GM19455 (cell line): ENCODE measurements around the gene ALPL.
"Not testable (repeated sequence)": the region's sequence is repeated elsewhere in the genome, so short reads cannot be mapped to it uniquely, and the experiment has no call there.

ENCODE experiments used
- ATAC-seq: cut with Tn5 transposase; IDR thresholded peaks from one replicate; pipeline ENCODE4 v1.9.1; 2021; ENCODE audit not compliant: unreplicated experiment

Gene ALPL

GRCh38 chr1:21509351-21510112 lies at the start of gene ALPL:
ALPL (plus strand) TSS chr1:21509423; CDS start chr1:21554082, 44,659 bp downstream.
- ATAC-seq, result no peak

DNA sequence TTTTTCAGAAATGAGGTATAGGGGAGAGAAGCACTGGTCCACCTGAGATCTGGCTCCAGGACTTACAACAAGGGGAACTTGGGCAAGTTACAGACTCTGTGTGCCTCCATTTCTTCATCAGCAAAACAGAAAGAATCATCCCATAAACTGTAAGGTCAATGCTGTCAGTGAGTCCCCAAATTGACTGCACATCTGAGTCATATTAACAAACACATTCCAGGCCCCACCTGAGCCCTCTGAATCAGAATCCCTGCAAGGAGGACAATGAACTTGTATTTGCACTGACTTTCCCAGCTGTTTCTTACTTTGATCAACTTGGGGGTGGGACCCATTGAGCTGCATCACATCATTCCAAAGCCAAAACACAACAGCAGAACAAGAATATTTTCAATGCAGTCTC lies 44.1 kb upstream of the ALPL start:
- not testable (repeated sequence) for ATAC-seq

DNA sequence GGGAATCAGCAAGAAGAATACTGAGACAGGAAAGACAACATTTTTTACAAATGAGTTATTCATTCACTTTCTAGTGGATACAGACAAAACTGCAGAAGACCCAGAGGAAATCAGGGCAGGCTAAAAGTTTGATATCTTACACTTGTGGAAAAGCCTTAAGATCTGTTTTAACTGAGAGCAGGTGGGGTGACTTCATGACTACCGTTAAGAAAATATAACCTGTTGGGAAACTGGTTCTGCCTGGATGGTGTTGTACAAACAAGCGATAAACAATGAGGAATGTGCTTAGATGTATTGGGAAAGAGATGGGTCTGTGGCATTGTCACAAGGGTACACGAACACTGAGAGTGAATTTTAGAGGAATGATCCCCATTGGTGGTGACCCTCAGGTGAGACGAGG lies 41.3 kb upstream of the ALPL start:
- not testable (repeated sequence) for ATAC-seq

- ATAC-seq, result no peak
Observed at GRCh38 chr1:21468599-21468998, 40.6 kb upstream of the ALPL start.

GRCh38 chr1:21469581-21469980 lies 39.6 kb upstream of the ALPL start:
- ATAC-seq, result no peak

DNA sequence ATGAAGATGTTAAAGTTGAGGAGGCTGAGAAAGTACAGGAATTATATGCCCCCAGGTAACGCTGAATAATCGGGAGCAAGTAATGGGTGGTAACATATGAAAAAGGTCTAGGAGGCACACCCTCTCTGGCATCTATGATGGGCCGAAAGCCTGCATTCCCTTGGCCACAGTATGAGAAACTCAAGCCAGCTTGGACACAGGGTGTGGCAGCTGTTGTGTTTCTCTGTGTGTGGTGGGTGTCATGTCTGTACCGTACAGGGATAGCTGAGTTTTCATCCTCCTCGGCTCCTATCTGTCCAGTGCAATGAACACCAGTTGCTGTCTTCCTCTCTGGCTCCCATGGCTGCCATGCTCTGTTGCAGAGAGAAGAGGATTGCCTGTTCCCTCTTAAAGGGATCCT lies 36.4 kb upstream of the ALPL start:
- ATAC-seq, result no peak

DNA sequence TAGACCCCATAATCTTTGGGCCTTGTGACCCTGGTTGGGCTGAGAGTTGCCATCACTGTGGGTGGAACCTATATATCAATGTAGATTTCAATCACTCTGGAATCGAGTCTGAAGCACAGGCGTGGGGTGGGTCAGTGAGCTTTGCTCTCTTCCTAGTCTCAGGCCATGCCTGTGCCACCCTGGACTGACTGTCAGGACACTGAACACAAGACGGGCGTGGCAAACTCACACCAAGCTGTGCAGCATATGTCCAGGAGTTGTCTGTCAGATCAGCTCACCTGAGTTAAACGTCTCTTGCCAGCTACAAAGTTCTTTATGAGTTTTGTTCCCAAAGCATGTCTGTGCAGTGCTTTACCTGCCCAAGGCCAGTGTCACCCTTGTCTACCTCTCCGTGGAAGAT lies 30.9 kb upstream of the ALPL start:
- ATAC-seq, result no peak

DNA sequence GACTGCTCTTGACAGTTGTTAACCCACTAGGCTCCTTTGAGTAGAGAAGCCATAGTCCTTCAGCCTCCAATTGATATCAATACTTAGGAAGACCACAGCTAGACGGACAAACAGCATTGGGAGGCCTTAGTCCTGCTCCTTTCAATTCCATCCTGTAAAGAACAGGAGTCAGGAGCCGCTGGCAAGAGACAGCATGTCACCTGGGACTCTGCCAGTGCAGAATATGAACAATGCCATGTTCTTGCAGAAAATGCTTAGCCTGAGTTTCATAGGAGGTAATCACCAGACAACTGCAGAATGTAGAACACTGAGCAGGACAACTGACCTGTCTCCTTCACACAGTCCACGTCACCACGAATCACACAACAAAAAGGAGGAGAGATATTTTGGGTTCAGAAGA lies 25.3 kb upstream of the ALPL start:
- ATAC-seq, result not testable (repeated sequence)

GRCh38 chr1:21489146-21489545 lies 20.1 kb upstream of the ALPL start:
- ATAC-seq, result no peak

DNA sequence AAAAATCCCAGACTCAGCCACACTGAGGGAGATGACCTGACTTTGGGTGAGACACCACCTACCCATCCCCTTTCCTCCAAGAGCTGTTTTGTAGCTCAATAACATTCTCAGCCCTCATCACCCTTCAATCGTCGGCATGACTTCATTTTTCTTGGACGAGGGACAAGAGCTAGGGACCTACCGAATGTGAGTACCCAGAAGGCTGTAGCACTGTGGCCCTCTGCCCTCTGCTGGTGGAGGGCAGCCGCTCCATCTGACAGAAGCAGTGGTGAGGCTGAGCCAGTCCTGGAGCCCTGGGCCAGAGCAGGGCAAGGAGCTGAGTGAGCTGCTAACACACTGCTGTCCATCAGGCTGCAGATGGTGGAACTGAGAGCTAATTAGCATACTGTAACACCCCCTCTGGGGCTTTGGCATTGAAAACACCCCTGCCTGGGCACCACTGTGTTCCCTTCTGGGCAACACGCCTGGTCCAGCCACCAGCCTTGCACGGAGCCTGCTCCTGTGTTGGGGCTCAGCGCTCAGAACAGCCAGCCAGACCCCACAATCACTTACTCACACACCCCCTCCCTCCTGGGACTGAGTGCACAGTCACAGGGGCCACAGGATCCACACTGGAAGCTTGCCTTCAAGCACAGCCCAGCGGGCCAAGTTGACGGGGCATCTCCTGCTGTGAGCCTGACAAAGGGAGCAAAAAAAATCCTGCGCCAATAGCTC lies 18.3 kb upstream of the ALPL start:
- no peak for ATAC-seq

DNA sequence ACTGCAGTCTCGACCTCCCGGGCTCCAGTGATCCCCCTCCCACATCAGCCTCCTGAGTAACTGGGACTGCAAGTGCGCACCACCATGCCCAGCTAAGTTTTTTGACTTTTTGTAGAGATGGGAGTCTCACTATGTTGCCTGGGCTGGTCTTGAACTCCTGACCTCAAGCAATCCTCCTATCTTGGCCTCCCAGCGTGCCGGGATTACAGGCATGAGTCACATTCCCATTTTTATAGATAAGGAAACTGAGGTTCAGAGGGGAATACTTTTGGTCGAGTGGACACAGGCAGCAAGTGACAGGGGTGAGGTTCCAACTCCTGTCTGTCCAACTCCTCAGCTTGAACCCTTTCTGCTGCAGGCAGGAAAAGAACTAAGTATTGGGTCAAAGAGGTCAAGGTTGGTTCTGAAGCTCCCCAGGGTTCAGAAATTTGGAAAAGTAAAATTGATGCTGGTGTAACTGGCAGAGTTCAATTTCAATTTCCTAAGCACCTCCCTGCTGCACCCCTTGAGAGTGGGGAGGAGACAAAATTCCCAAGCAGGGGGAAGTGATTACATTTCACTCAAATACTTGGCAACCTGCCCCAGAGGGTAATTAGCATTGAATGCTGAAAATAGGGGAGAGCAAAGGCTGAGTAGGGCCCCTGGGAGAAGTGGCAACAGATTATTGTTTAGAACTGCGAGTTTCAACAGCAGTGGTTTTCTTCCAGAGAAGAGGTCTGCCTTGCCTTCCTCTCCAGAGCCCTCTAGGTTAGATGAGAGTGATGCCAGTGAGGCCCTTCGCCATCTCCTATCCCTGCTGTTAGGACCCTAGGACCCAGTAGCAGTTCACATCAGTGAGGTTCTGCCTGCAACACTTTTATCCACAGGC lies 17.5 kb upstream of the ALPL start:
- ATAC-seq, result no peak

DNA sequence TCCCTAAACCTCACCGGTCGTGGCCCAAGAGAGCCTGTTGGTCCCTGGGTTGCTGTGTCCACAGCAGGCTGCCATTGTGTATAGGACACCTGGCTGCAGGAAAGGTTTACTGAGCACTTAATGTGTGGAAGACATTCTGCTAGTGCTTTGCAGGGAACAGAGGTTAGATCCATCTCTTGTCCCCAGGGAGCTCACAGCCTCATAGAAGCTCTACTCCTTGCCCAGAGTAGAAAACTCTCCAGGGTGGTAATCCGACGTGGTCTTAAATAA lies 16.9 kb upstream of the ALPL start:
- no peak for ATAC-seq

DNA sequence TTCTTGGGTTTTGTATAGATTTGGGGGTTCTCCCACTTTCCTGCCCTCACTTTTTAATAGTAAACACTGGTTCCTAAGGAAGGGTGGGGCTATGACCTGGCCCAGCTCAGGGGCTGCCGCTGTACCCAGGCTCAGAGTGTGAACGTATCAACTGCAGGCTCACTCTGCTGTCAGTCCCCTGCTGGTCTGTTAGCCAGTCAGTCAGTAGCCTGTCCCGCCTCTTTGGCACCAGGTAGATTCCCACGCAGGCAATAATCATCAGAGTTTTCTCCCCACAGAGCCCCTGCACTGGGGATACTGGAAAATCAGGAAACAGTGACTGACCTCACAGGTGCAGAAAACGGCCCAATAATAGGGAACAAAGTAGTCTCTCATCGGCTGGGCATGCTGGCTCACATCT lies 15.0 kb upstream of the ALPL start:
- no peak for ATAC-seq

- no peak for ATAC-seq
Observed at GRCh38 chr1:21495225-21495820, 13.9 kb upstream of the ALPL start.

DNA sequence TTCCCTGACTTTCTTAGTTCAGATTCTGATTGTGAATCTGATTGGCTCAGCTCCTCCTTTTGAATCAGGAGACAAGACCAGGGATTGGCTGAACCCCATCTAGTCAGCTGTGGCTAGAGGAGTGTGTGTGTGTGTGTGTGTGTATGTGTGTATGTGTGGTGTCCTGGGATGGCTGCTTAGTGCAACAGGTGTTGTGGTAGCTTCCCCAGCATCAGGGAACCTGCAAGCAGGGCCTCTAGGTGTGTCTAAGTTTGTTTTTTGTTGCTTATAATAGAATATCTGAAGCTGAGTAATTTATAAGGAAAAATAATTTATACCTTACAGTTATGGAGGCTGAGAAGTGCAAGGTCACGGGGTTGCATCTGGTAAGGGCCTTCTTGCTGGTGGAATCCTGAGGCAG lies 13.2 kb upstream of the ALPL start:
- ATAC-seq, result no peak

DNA sequence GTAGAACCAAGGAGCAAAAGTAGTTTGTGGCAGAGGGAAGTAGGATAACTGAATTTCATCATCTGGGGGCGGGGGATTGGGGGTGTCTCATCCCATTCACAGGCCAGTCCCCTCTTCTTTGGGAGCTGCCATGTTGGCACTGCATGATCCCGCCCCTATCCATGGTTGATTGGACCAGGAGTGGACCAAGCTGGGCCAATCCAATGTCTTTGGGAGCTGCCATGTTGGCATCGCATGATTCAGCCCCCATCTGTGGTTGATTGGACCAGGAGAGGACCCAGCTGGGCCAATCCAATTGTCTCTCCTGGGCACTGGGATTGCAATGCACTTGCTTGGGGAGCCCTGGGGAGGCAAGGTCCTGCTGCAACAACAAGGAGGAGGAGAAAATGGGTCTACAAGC lies 12.3 kb upstream of the ALPL start:
- ATAC-seq, result no peak

GRCh38 chr1:21497466-21498061 lies 11.7 kb upstream of the ALPL start:
- ATAC-seq, result no peak

- no peak for ATAC-seq
Observed at GRCh38 chr1:21499283-21499950, 9.8 kb upstream of the ALPL start.

DNA sequence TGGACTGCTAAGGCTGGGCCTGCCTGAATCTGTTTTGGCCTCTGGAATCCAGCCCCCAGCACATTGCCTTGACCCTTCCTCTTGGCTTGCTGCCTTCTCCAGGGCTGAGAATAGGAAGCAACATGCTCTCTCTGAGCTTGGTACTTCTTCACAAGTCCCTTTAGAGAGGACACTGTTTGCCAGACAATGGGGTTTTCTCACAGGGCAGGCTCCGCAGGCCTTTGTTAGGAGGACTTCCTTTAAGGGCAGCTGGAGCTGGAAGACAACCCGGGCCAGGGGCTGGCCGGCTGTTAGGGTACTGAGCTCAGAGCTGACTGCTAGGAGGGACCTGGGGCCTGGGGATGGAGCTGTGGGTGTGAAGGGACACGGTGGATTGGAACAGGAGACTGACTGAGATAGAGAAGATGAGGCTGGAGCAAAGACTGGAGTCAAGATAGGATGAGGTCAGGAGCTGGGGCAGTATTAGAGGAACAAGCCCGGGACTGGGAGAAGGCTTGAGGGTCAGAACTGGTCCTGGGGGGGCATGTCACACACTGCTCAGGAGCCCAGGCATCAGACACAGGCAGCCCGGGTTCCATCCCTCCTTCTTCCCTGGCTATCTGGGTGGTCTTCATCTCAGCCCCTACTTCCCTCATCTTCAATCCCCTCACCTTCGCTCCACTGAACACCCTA lies 5.4 kb upstream of the ALPL start:
- no peak for ATAC-seq

DNA sequence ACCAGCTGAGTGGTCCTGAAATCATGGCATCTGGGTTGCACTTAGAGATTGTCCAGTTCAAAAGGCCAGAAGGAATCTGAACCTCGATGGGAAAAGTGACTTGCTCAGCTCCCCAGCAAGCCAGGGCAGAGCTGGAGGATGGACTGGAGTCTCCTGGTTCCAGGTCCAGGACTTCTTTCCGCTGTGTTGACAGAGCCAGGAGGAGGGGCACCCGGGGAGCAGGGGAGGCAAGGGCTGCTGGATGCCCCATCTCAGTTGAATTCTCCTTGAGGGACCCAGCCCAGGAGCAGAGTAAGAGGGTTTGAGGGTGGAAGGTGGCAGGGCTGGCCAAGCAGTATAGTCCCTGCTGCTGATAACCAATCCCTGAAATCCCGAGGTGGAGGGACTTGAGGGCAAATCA lies 2.4 kb upstream of the ALPL start:
- ATAC-seq, result no peak
